Activated CD8-positive, alpha-beta memory T cell treated with anti-CD3 and anti-CD28 coated beads for 1 hour (primary cell): ENCODE measurements around the gene CHID1.

ENCODE experiments used
- DNase-seq, 2 donors: peaks; one replicate each; pipeline ENCODE4 v3.0.0-alpha.2; 2020; ENCODE audit warnings: low read depth in 1 of 2; ENCODE audit errors: extremely low read depth in 1 of 2

The CHID1 gene

DNA sequence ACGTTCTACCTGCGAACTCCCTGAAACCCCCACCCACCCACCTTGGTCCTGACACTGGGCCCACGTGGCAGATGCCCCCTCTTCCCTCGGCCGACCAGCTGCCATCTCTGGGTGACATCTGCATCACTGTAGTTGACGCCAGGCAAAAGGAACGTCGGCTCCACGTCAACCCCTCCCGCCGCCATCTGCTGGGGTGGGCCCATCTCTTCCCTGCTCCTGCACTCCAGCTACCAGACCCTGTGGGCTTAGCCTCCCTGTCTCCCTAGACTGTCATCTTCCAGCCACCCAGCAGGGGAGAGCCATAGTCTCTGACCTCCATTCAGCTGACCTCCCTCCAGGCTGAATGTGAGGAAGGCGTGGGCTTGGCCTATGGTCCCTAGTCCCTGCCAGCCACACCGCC is 21.4 kb downstream of the CHID1 start:
- DNase-seq: no peak

DNA sequence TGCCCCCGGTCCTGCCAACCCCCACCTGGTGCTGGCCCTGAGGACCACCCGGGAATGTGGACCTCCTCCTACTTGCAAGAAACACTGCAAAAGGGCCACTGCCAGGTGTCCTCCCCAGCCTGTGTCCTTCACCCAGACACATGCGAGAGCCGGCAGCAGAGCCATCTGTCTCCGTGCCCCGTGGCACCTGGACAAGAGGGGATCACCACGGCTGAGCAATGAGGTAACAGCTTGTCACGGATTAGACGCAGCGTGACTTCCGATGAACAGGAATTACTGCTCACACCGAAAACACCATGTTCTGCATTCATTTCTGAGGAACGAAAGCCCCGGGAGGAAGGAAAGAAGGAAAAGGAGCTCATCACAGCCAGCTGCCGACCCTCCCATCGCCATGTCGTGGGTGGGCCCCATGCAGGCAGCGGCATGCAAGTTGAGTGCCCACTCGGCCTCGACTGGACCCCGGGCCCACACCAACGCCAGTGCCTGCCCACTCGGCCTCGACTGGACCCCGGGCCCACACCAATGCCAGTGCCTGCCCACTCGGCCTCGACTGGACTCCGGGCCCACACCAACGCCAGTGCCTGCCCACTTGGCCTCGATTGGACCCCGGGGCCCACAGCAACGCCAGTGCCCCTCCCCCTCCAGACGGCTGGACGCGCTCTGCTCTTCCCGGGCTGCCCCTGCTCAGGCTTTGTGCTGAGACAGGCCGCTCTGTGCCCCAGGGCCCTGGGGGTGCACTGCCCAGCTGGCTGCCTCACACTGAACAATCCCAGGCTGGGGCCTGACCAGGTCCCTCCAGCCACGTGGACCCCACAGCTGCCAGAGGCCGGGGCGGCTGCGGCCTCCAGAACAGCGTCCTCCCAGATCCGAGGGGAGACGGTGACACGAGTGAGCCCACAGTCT is 22.0 kb downstream of the CHID1 start:
- DNase-seq: no peak

GRCh38 chr11:887589-887988 is 23.0 kb downstream of the CHID1 start:
- no peak for DNase-seq

DNA sequence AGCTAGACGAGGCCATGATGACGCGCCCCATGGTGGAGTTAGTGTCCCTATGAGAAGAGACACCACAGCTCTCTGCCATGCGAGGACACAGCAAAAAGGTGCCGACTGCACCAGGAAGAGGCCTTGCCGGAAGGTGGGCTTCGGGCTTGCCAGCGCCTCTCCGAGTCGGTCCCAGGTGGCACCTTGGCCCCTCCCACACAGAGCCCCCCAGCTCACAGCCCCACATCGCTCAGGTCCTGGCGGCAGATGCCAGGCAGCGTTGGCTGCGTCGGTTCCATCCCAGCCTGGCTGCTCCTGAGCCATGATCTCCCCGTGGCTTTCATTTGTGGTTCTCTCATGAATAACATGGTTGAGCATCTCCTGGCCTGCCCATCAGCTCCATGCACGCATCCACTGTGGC is 24.0 kb downstream of the CHID1 start:
- DNase-seq: no peak

GRCh38 chr11:884578-885070 is 26.0 kb downstream of the CHID1 start:
- no peak for DNase-seq

GRCh38 chr11:883527-883926 is 27.1 kb downstream of the CHID1 start:
- DNase-seq: no peak

DNA sequence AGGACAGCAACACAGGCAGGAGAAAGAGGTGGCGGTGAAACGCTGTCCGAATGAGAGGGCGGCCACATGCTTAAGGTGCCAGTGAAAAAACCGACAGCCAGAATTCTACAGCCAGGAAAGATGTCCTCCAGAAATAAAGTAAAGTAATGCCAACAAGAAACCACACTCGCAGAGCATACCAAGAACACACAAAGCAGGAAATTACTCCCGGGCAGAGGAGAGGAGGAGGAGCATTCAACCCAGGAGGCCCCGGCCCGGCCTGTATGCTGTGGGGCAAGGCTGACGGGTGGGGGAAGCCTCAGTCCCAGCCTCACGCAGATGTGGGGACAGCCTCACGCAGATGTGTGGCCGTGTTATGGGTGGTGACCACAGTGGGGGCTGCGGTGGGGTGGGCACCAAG is 28.0 kb downstream of the CHID1 start:
- no peak for DNase-seq

DNA sequence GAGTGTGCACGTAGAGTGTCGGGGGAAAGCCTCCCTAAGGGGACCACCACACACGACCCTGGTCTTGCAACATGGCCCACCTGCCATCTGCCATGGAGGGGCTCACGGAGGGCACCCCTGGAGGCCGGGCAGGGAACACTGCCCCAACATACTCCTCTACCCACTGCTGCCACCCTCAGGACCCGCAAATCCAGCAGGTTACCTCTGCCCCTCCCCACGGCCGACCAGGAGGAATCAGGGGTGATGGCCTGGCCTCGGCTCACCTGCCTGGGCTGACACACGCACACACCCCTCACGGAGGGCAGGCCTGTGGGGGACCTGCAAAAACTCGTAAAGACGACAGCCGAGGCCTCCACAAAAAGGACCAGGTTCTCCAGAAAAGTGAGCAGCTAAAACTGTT is 30.2 kb downstream of the CHID1 start:
- no peak for DNase-seq

DNA sequence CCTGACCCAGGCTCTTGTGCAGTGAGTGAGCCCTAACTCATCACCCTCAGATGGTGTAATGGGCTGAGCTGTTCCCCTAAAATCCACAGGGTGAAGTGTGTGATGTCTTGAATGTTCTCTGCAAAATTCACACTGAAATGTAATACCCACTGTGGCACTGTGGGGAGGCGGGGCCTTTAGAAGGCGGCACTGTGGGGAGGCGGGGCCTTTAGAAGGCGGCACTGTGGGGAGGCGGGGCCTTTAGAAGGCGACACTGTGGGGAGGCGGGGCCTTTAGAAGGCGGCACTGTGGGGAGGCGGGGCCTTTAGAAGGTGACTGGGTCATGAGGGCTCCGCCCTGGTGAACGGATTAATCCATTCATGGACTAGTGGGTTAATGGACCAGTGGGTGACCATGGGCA is 33.0 kb downstream of the CHID1 start:
- no peak for DNase-seq

GRCh38 chr11:876545-876944 is 34.1 kb downstream of the CHID1 start:
- no peak for DNase-seq

DNA sequence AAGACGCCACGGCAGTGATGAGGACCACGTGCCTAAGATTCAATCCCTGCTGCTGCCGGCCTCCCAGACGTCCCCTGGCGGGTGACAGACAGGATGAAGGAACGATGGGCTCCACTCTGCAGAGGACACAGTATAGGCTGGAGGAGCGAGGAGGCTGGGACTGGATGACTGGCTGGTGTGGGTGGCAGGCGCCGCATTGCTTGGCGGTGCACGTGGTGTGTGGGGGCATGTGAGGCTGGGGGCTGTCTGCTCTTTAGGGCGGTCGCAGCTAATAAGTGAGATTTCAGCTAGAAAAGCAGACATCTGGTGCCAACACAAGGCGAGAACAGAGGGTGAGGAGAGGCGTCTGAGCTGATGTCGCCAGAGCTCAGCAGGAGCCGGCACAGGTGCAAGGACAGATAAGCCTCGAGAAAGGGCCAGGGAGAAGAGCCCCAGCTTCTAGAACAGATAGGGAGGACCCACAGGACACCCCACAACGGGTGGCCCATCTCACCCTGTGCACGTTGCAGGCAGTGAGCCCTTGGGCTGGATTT is 34.8 kb downstream of the CHID1 start:
- DNase-seq: no peak

- no peak for DNase-seq
Measured at GRCh38 chr11:875203-875602, 35.4 kb downstream of the CHID1 start.

DNA sequence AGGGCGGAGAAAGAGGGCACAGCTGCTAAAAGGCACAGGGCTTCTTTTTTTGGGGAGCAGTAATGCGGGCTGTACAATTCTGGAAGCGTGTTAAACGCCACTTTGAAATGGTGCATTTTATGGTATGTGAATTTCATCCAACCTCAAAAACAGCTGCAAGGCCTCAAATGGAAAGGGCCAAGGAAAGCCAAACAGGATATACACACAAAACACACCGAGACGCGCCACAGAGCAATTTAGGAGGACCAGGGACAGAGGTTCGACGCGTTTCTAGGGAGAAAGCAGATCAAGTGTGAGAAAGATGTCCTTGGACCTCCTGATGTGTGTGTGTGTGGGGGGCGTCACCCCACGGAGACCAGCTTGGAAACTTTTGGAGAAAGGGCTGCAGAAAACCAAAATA is 36.9 kb downstream of the CHID1 start:
- DNase-seq: no peak

DNA sequence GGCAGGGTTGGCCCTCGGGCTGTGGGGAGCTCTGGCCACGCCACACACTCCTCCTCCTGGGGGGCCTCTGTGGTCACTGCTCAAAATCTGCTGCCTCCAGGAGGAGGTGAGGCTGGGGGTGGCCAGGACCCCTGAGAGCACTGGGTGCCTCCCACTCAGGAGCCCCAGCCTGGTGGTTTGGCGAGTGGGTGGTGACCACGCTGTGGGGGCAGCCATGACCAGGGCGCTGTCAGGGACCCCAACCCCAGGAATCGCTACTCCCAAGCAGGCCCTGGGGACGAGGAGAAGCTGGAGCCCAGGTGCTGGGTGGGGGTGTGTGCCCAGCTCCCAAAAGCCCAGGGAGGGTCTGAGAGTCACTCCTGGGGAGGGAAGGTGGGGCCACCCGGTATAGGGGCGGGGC is 37.8 kb downstream of the CHID1 start:
- DNase-seq: no peak

GRCh38 chr11:871472-871871 is 39.1 kb downstream of the CHID1 start:
- no peak for DNase-seq

GRCh38 chr11:870418-870817 is 40.2 kb downstream of the CHID1 start:
- DNase-seq: no peak

DNA sequence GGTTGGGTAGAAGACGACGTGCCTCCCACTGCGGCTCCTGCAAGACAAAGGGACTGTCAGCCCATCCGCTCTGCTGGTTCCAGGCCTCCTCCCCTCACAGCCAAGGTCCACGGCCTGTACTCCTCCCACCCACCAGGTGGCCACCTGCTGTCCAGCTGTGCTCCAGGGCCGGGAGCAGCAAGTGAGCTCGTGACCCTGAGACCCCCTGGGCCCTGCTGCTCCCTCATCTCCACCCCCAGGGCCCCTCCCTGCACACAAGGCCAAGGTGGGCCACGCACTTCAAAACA is 40.5 kb downstream of the CHID1 start:
- DNase-seq: no peak

GRCh38 chr11:869399-870126 is 41.0 kb downstream of the CHID1 start:
- no peak for DNase-seq

GRCh38 chr11:868802-869201 is 41.8 kb downstream of the CHID1 start:
- DNase-seq: no peak

- no peak for DNase-seq
Measured at GRCh38 chr11:868394-868793, 42.2 kb downstream of the CHID1 start.

- no peak for DNase-seq
Measured at GRCh38 chr11:867856-868358, 42.7 kb downstream of the CHID1 start.

- DNase-seq: no peak
Measured at GRCh38 chr11:866481-866880, 44.1 kb downstream of the CHID1 start.
